ENCODE results near the gene CNIH2.
"Not testable (repeated sequence)": the region's sequence is repeated elsewhere in the genome, so short reads cannot be mapped to it uniquely, and the experiment has no call there.

The CNIH2 gene

DNA sequence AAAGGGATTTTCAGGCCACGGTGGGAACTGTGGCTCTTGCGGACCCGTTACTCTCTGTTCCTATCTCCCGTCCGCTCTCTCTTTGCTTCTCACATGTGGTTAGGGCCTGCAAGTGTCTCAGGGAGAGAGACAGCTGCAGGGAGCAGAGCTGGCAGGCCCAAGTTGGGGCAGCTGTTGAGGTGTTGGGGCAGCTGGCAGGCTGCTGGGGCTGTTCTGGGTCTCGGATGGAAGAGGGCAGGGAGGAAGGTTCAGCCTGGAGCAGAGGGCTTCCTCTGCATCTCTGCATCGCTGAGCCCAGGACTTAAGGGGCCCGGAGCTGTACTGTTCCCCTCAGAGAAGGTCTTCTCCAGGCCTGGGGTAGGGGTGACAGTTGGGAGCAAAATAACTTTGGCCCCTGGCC is 2.6 kb upstream of the CNIH2 start:
- H2BK120ac ChIP-seq (ENCODE audit: low read depth, low read length) = no peak overlapping the region
- WGBS = 97% methylated on average over 8 of the region's 8 CpGs
- H2AK5ac ChIP-seq (ENCODE audit: low read length, severe bottlenecking) = no peak overlapping the region
- peaks cover 55 to 61% of the 10 kb centered on the region in 2 experiments for H3K36me3 ChIP-seq (ENCODE audit: control insufficient read depth in 1 of 2, insufficient read depth in 2 of 2, low read depth in 1 of 2, low read length in 2 of 2)
- H3K4me3 ChIP-seq (ENCODE audit: insufficient read depth in 1 of 2, low read depth in 1 of 2, low read length in 2 of 2) = no peak overlapping the region
- H3K23ac ChIP-seq (ENCODE audit: low read length in 2 of 2) = no peak overlapping the region
- H3K79me1 ChIP-seq (replicated peaks; ENCODE audit: low read length, poor library complexity, severe bottlenecking) = peaks cover 14% of the 10 kb centered on the region
- H3K14ac ChIP-seq (ENCODE audit: low read length in 2 of 2) = no peak overlapping the region
- H3K18ac ChIP-seq (ENCODE audit: low read depth in 1 of 2, low read length in 2 of 2) = no peak overlapping the region
- no peak overlapping the region for H4K8ac ChIP-seq (ENCODE audit: low read length)
- no peak overlapping the region for H2BK15ac ChIP-seq (ENCODE audit: low read depth, poor library complexity, severe bottlenecking)
- peaks cover 13% of the 10 kb centered on the region for H3K4me1 ChIP-seq (ENCODE audit: control insufficient read depth, insufficient read depth, low read depth, low read length)
- no peak overlapping the region for H3K9ac ChIP-seq (ENCODE audit: low read length)
- H2BK5ac ChIP-seq (ENCODE audit: low read depth, low read length, poor library complexity, severe bottlenecking) = no peak overlapping the region
- no peak for DNase-seq
- no peak overlapping the region for H2BK12ac ChIP-seq (ENCODE audit: low read length in 2 of 2)
- H3K4ac ChIP-seq (ENCODE audit: low read depth in 1 of 2, low read length in 2 of 2) = no peak overlapping the region
- H3K27ac ChIP-seq (ENCODE audit: low read length, poor library complexity, severe bottlenecking) = no peak overlapping the region
- no peaks in the 10 kb centered on the region for H3K9me3 ChIP-seq (ENCODE audit: control insufficient read depth, low read length)
- H4K91ac ChIP-seq (ENCODE audit: low read length) = no peak overlapping the region
- no peak overlapping the region for H3K4me2 ChIP-seq (ENCODE audit: low read length, poor library complexity, severe bottlenecking)
- H3K27me3 ChIP-seq (ENCODE audit: control insufficient read depth in 1 of 2, insufficient read depth in 1 of 2, low read length in 2 of 2) = peaks cover 7 to 13% of the 10 kb centered on the region in 2 experiments
- H2AFZ ChIP-seq (ENCODE audit: low read depth, low read length) = no peak overlapping the region

DNA sequence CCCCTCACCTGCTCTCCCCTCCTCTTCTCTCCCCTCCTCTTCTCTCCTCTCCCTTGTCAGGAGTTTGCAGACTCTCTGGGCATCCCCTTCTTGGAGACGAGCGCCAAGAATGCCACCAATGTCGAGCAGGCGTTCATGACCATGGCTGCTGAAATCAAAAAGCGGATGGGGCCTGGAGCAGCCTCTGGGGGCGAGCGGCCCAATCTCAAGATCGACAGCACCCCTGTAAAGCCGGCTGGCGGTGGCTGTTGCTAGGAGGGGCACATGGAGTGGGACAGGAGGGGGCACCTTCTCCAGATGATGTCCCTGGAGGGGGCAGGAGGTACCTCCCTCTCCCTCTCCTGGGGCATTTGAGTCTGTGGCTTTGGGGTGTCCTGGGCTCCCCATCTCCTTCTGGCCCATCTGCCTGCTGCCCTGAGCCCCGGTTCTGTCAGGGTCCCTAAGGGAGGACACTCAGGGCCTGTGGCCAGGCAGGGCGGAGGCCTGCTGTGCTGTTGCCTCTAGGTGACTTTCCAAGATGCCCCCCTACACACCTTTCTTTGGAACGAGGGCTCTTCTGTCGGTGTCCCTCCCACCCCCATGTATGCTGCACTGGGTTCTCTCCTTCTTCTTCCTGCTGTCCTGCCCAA is 1.9 kb upstream of the CNIH2 start:
- H4K91ac ChIP-seq (ENCODE audit: low read length) = no peak overlapping the region
- H4K8ac ChIP-seq (ENCODE audit: low read length) = no peak overlapping the region
- no peak overlapping the region for H2AFZ ChIP-seq (ENCODE audit: low read depth, low read length)
- no peak for DNase-seq
- no peak overlapping the region for H3K4ac ChIP-seq (ENCODE audit: low read depth in 1 of 2, low read length in 2 of 2)
- H2AK5ac ChIP-seq (ENCODE audit: low read length, severe bottlenecking) = no peak overlapping the region
- no peak overlapping the region for H3K27ac ChIP-seq (ENCODE audit: low read length, poor library complexity, severe bottlenecking)
- H2BK15ac ChIP-seq (ENCODE audit: low read depth, poor library complexity, severe bottlenecking) = no peak overlapping the region
- no peak overlapping the region for H3K4me3 ChIP-seq (ENCODE audit: insufficient read depth in 1 of 2, low read depth in 1 of 2, low read length in 2 of 2)
- no peak overlapping the region for H3K4me2 ChIP-seq (ENCODE audit: low read length, poor library complexity, severe bottlenecking)
- no peak overlapping the region for H3K23ac ChIP-seq (ENCODE audit: low read length in 2 of 2)
- H3K14ac ChIP-seq (ENCODE audit: low read length in 2 of 2) = no peak overlapping the region
- no peak overlapping the region for H3K9ac ChIP-seq (ENCODE audit: low read length)
- no peaks in the 10 kb centered on the region for H3K9me3 ChIP-seq (ENCODE audit: control insufficient read depth, low read length)
- peaks cover 15% of the 10 kb centered on the region for H3K4me1 ChIP-seq (ENCODE audit: control insufficient read depth, insufficient read depth, low read depth, low read length)
- H2BK5ac ChIP-seq (ENCODE audit: low read depth, low read length, poor library complexity, severe bottlenecking) = no peak overlapping the region
- H2BK12ac ChIP-seq (ENCODE audit: low read length in 2 of 2) = no peak overlapping the region
- 95% methylated on average over 14 of the region's 14 CpGs for WGBS
- H2BK120ac ChIP-seq (ENCODE audit: low read depth, low read length) = no peak overlapping the region
- peaks cover 50 to 56% of the 10 kb centered on the region in 2 experiments for H3K36me3 ChIP-seq (ENCODE audit: control insufficient read depth in 1 of 2, insufficient read depth in 2 of 2, low read depth in 1 of 2, low read length in 2 of 2)
- H3K27me3 ChIP-seq (ENCODE audit: control insufficient read depth in 1 of 2, insufficient read depth in 1 of 2, low read length in 2 of 2) = peaks cover 7 to 13% of the 10 kb centered on the region in 2 experiments
- H3K79me1 ChIP-seq (replicated peaks; ENCODE audit: low read length, poor library complexity, severe bottlenecking) = peaks cover 13% of the 10 kb centered on the region
- H3K18ac ChIP-seq (ENCODE audit: low read depth in 1 of 2, low read length in 2 of 2) = no peak overlapping the region

DNA sequence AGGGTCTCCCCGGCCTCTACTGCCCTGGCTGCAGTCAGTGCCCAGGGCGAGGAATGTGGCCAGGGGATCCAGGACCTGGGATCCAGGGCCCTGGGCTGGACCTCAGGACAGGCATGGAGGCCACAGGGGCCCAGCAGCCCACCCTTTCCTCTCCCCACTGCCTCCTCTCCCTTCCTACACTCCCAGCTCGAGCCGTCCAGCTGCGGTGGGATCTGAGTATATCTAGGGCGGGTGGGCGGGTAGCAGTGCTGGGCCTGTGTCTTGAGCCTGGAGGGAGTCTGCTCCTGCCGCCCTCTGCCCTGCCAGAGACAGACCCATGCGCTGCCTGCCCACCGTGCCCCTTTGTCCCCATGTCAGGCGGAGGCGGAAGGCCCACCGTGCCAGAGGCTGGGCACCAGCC is 1.4 kb upstream of the CNIH2 start:
- H3K4me1 ChIP-seq (ENCODE audit: control insufficient read depth, insufficient read depth, low read depth, low read length) = peaks cover 17% of the 10 kb centered on the region
- peaks cover 48 to 53% of the 10 kb centered on the region in 2 experiments for H3K36me3 ChIP-seq (ENCODE audit: control insufficient read depth in 1 of 2, insufficient read depth in 2 of 2, low read depth in 1 of 2, low read length in 2 of 2)
- not testable (repeated sequence) for DNase-seq; H3K27ac ChIP-seq (ENCODE audit: low read length, poor library complexity, severe bottlenecking); H3K4me2 ChIP-seq (ENCODE audit: low read length, poor library complexity, severe bottlenecking); H3K4me3 ChIP-seq (ENCODE audit: insufficient read depth in 1 of 2, low read depth in 1 of 2, low read length in 2 of 2); H3K4ac ChIP-seq (ENCODE audit: low read depth in 1 of 2, low read length in 2 of 2); H2AFZ ChIP-seq (ENCODE audit: low read depth, low read length); H4K8ac ChIP-seq (ENCODE audit: low read length); H2BK5ac ChIP-seq (ENCODE audit: low read depth, low read length, poor library complexity, severe bottlenecking); H2BK12ac ChIP-seq (ENCODE audit: low read length in 2 of 2); H4K91ac ChIP-seq (ENCODE audit: low read length); H3K9ac ChIP-seq (ENCODE audit: low read length); H2AK5ac ChIP-seq (ENCODE audit: low read length, severe bottlenecking); H2BK15ac ChIP-seq (ENCODE audit: low read depth, poor library complexity, severe bottlenecking); H3K14ac ChIP-seq (ENCODE audit: low read length in 2 of 2); H3K18ac ChIP-seq (ENCODE audit: low read depth in 1 of 2, low read length in 2 of 2); H3K23ac ChIP-seq (ENCODE audit: low read length in 2 of 2); H2BK120ac ChIP-seq (ENCODE audit: low read depth, low read length); H3K9me3 ChIP-seq (ENCODE audit: control insufficient read depth, low read length)
- peaks cover 13% of the 10 kb centered on the region for H3K79me1 ChIP-seq (replicated peaks; ENCODE audit: low read length, poor library complexity, severe bottlenecking)
- peaks cover 7 to 13% of the 10 kb centered on the region in 2 experiments for H3K27me3 ChIP-seq (ENCODE audit: control insufficient read depth in 1 of 2, insufficient read depth in 1 of 2, low read length in 2 of 2)
- 90% methylated on average over 13 of the region's 13 CpGs for WGBS

DNA sequence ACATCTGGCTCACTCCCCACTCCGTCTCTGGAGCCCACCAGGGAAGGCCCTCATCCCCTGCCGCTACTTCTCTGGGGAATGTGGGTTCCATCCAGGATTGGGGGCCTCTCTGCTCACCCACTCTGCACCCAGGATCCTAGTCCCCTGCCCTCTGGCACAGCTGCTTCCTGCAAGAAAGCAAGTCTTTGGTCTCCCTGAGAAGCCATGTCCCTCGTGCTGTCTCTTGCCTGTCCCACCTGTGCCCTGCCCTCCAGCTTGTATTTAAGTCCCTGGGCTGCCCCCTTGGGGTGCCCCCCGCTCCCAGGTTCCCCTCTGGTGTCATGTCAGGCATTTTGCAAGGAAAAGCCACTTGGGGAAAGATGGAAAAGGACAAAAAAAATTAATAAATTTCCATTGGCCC is 911 bp upstream of the CNIH2 start:
- H3K9ac ChIP-seq (ENCODE audit: low read length); H3K23ac ChIP-seq (ENCODE audit: low read length in 2 of 2); H3K4ac ChIP-seq (ENCODE audit: low read depth in 1 of 2, low read length in 2 of 2); H2BK15ac ChIP-seq (ENCODE audit: low read depth, poor library complexity, severe bottlenecking); H3K4me2 ChIP-seq (ENCODE audit: low read length, poor library complexity, severe bottlenecking); H2BK5ac ChIP-seq (ENCODE audit: low read depth, low read length, poor library complexity, severe bottlenecking); H2AK5ac ChIP-seq (ENCODE audit: low read length, severe bottlenecking); H3K27ac ChIP-seq (ENCODE audit: low read length, poor library complexity, severe bottlenecking); H4K8ac ChIP-seq (ENCODE audit: low read length); H3K14ac ChIP-seq (ENCODE audit: low read length in 2 of 2); H4K91ac ChIP-seq (ENCODE audit: low read length); H2AFZ ChIP-seq (ENCODE audit: low read depth, low read length); H3K9me3 ChIP-seq (ENCODE audit: control insufficient read depth, low read length); H3K79me1 ChIP-seq (replicated peaks; ENCODE audit: low read length, poor library complexity, severe bottlenecking); DNase-seq; H3K4me3 ChIP-seq (ENCODE audit: insufficient read depth in 1 of 2, low read depth in 1 of 2, low read length in 2 of 2); H3K18ac ChIP-seq (ENCODE audit: low read depth in 1 of 2, low read length in 2 of 2); H2BK120ac ChIP-seq (ENCODE audit: low read depth, low read length); H2BK12ac ChIP-seq (ENCODE audit: low read length in 2 of 2): not testable (repeated sequence)
- WGBS = 79% methylated on average over 4 of the region's 4 CpGs
- H3K4me1 ChIP-seq (ENCODE audit: control insufficient read depth, insufficient read depth, low read depth, low read length) = peaks cover 21% of the 10 kb centered on the region
- peaks cover 7 to 13% of the 10 kb centered on the region in 2 experiments for H3K27me3 ChIP-seq (ENCODE audit: control insufficient read depth in 1 of 2, insufficient read depth in 1 of 2, low read length in 2 of 2)
- peaks cover 44 to 49% of the 10 kb centered on the region in 2 experiments for H3K36me3 ChIP-seq (ENCODE audit: control insufficient read depth in 1 of 2, insufficient read depth in 2 of 2, low read depth in 1 of 2, low read length in 2 of 2)

Measured in mesenchymal stem cell (in vitro differentiated cells and primary cell).